ENCODE measurements around the gene TNIK. TPM values are rescaled to one million over a fixed set of nuclear protein-coding genes. Genes with fewer than 3 reads are reported as not detected.

TNIK gene
- total and polyA plus RNA-seq, 2 of the 4 experiments (the other 2 are of a cell fraction), result 3.4 to 6.3 TPM

DNA sequence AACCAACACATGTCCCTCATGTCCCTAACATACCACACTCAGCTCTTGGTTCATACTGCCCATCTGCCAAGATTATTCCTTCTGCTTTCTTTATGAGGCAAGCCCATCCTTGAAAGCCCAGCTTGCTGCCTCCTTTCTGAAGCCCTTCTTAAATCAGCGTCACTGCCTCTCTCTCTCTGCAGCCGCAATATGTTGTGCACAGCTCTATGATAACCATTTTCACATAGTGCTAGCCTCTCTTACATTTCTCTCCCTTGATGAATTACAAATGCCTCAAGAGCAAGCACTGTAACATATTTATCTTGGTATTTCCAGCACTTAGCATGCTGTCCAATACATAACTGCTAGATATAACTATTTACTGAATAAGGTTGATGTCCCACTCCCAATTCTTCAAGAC is 86.5 kb downstream of the TNIK start:
- H3K9me1 ChIP-seq (ENCODE audit: insufficient read depth, low read length), result peaks cover 2% of the 10 kb centered on the region; the same call in 1 of the 2 replicates
- H3K56ac ChIP-seq (ENCODE audit: extremely low read depth, insufficient read depth, low read length), result no peak overlapping the region
- H3K4me3 ChIP-seq (ENCODE audit: insufficient read depth, low read depth, low read length), result no peak overlapping the region
- no peak overlapping the region for H3K23ac ChIP-seq (ENCODE audit: low read depth, low read length)
- in situ Hi-C loops (cut with MboI; ENCODE audit: low sequenced_read_pairs) (no loop called here), dilution Hi-C loops (cut with HindIII; ENCODE audit: low sequenced_read_pairs, unreplicated experiment) (no loop called here), intact Hi-C loops (cut with micrococcal nuclease) (loop anchor here (5.0 kb wide), 1 partner anchor 84 kb away; no protein-coding TSS in a partner anchor)
- no peaks in the 10 kb centered on the region for H4K20me1 ChIP-seq (ENCODE audit: insufficient read depth, low read length)
- no peak overlapping the region; the same call in 2 of the 3 replicates for H2BK15ac ChIP-seq (ENCODE audit: low read depth, low read length)
- ATAC-seq (ENCODE audit: low read depth) (no peak), DNase-seq (no peak)
- no peaks in the 10 kb centered on the region for H3K27me3 ChIP-seq (ENCODE audit: control insufficient read depth, insufficient read depth, low read length)
- CTCF ChIA-PET, result interaction anchor here (1.2 kb wide), 1 partner anchor 9 kb away, joined by 3 read pairs; no protein-coding TSS in a partner anchor
- H3K36me3 ChIP-seq (ENCODE audit: control insufficient read depth, insufficient read depth, low read length), result no peaks in the 10 kb centered on the region
- BruUV-seq (replicated peaks), result no TSS peak
- no peak overlapping the region for H3K4me2 ChIP-seq (ENCODE audit: low read depth, low read length)
- no peak overlapping the region for H2AK9ac ChIP-seq (replicated peaks; ENCODE audit: low read depth, low read length, poor library complexity)
- POLR2A ChIA-PET (ENCODE audit: unreplicated experiment), result no interaction called here
- no peaks in the 10 kb centered on the region for H3K79me1 ChIP-seq (ENCODE audit: low read depth in 1 of 2, low read length in 2 of 2)
- H3K9me3 ChIP-seq (ENCODE audit: control insufficient read depth, insufficient read depth, low read length), result no peaks in the 10 kb centered on the region
- H3K18ac ChIP-seq (ENCODE audit: low read depth, low read length), result no peak overlapping the region
- TF ChIP-seq SMC3 (IDR thresholded peaks at IDR 0.05; ENCODE audit: low read depth, low read length) (no peak), RCOR1 (IDR thresholded peaks at IDR 0.05; ENCODE audit: insufficient replicate concordance, low read length) (no peak), MAZ (IDR thresholded peaks at IDR 0.05; ENCODE audit: borderline replicate concordance, low read depth, low read length) (no peak), CEBPB (IDR thresholded peaks at IDR 0.05; ENCODE audit: low read depth, low read length) (no peak), MXI1 (IDR thresholded peaks at IDR 0.05; ENCODE audit: borderline replicate concordance, low read depth, low read length) (no peak)
- TF ChIP-seq, protein P1, sequence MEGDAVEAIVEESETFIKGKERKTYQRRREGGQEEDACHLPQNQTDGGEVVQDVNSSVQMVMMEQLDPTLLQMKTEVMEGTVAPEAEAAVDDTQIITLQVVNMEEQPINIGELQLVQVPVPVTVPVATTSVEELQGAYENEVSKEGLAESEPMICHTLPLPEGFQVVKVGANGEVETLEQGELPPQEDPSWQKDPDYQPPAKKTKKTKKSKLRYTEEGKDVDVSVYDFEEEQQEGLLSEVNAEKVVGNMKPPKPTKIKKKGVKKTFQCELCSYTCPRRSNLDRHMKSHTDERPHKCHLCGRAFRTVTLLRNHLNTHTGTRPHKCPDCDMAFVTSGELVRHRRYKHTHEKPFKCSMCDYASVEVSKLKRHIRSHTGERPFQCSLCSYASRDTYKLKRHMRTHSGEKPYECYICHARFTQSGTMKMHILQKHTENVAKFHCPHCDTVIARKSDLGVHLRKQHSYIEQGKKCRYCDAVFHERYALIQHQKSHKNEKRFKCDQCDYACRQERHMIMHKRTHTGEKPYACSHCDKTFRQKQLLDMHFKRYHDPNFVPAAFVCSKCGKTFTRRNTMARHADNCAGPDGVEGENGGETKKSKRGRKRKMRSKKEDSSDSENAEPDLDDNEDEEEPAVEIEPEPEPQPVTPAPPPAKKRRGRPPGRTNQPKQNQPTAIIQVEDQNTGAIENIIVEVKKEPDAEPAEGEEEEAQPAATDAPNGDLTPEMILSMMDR (conservative IDR thresholded peaks at IDR 0.05; ENCODE audit: low read depth, low read length), result no peak
- TF ChIP-seq, protein P2, sequence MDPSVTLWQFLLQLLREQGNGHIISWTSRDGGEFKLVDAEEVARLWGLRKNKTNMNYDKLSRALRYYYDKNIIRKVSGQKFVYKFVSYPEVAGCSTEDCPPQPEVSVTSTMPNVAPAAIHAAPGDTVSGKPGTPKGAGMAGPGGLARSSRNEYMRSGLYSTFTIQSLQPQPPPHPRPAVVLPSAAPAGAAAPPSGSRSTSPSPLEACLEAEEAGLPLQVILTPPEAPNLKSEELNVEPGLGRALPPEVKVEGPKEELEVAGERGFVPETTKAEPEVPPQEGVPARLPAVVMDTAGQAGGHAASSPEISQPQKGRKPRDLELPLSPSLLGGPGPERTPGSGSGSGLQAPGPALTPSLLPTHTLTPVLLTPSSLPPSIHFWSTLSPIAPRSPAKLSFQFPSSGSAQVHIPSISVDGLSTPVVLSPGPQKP (IDR thresholded peaks at IDR 0.05; ENCODE audit: borderline replicate concordance, low read depth, low read length), result no peak
- no peak overlapping the region for H2AFZ ChIP-seq (replicated peaks; ENCODE audit: low read length, poor library complexity)
- H3K4me1 ChIP-seq (ENCODE audit: control insufficient read depth, insufficient read depth, low read length), result peaks cover 15% of the 10 kb centered on the region
- H3K4ac ChIP-seq (ENCODE audit: low read depth, low read length), result no peak overlapping the region
- H4K8ac ChIP-seq (ENCODE audit: low read depth in 2 of 2, low read length in 2 of 2), result no peak overlapping the region
- H4K5ac ChIP-seq (ENCODE audit: low read depth, low read length), result no peak overlapping the region
- WGBS, 2 experiments (ENCODE audit: extremely low coverage in 2 of 2, insufficient read length in 1 of 2), result no CpG with 5 or more reads among the region's 2 CpGs
- 0 out of 2 replicates have a peak overlapping the region, but pooled peaks have one; percentile 40 for H3K14ac ChIP-seq (replicated peaks; ENCODE audit: low read depth, low read length)
- no peak overlapping the region for H3K27ac ChIP-seq (ENCODE audit: insufficient read depth, low read length)
- peak overlapping the region; percentile 9; the same call in 1 of the 2 replicates for H2BK20ac ChIP-seq (ENCODE audit: low read depth, low read length)
- H2BK120ac ChIP-seq (ENCODE audit: low read depth, low read length), result no peak overlapping the region
- no peak overlapping the region for H4K91ac ChIP-seq (ENCODE audit: insufficient read depth, low read depth, low read length)
- H3K9ac ChIP-seq (ENCODE audit: low read depth, low read length), result no peak overlapping the region
- no peak overlapping the region for H2BK5ac ChIP-seq (ENCODE audit: low read depth, low read length, poor library complexity, severe bottlenecking)
- 0 out of 2 replicates have a peak overlapping the region, but pooled peaks have one; percentile 5 for H2AK5ac ChIP-seq (ENCODE audit: low read depth, low read length)

Measured in IMR-90 (cell line).